Measurements from ENCODE around the gene MYO1C.

Gene MYO1C

DNA sequence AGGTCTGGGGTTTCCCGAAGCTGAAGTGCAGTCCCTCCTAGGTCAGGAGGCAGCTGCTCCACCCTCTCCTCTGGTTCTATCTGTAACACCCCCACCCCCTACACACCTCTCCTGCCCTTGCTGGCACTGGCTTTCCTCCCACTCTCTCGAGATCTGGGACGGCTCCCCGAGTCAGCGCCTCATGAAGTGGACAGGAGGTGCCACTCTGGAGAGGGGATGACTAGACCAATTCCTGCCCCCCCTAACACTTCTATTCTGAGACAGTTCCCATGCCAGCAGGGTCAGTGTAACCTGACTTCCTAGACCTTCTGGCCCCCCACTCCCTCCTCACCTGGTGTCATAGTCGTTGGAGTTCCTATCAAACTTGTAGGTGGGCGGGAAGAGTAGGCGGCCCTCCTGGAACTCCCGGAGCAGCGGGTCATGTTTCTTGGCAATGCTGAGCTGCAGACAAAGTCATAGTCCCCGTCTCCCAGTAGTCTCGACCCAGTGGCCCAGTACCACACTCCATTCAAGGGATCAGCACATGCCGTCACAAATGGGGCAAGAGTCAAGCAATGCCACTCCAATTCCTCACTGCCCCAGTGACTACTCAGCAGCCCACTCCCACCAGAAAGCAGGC, 14.3 kb upstream of the MYO1C start:
- DNase-seq (ENCODE audit: low read depth): no peak

DNA sequence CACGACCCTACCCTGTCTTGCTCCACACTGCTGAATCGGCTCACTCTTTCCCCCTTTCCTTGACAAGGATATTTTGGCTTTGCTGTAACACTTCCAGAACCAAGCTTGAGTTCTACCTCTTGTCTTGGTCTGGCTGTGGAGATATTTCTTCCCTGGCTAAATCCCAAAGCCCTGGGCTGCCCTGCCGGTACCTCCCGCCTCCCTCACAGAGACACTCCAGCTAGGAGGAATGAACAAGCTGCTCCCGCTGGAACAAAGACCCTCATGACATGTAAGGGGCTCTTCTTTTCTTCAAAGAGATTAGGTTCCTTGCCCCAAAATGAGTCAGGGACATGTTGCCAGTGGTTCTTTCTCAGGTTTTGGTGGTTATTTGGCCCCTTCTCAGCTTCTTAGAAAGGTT, 13.1 kb upstream of the MYO1C start:
- DNase-seq (ENCODE audit: low read depth): no peak

DNA sequence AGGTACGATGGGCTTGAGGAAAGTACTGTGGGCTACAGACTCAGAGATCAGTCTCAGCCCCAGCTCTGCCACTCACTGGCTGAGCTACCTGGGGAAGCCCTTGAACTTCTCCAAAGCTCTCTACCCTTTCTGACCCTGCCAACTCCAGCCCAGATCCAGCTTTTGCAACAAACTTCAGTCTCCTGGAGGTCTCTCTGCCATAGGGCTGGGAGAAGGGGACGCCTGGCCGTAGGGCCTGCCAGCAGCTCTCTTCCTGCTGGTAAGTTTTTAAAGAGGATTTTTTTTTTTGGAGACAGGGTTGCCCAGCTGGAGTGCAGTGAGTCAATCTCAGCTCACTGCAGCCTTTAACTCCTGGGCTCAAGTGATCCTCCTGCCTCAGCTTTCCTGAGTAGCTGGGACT, 12.4 kb upstream of the MYO1C start:
- no peak for DNase-seq (ENCODE audit: low read depth)

DNA sequence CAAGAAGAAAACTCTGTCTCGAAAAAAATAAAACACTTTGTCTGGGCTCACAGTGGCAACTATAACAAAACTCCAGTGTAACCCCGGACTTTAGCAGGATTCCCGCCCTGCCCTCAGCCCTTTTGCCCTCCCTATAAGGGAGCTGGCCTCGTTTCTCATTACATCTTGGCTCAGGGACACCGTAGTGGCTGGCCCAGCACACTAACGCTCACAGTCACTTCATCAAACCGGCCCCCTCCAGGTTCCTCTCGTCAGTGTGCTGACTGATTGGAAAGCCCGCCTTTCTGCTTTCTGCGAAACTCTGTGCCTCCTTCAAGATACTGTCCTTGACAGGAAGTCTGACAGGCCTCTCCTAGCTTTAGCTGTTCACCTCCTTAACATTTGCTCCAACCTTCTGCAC, 11.2 kb upstream of the MYO1C start:
- DNase-seq (ENCODE audit: low read depth): no peak

DNA sequence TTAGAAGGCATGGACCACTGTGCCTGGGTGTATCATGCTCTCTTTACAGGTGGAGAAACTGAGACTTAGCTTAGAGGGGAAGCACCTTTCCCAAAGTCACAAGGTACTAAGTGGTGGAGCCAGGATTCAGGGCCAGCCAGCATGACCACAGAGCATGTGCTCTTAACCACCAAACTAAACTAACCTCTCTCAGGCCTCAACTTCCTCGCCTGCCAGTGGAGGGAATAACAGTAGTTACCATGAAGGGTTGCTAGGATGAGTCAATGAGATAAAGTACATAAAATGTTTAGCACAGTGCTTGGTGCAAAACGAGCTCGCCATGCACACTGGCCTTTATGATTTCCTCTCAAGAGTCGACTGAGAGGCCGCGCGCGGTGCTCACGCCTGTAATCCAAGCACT, 6.4 kb upstream of the MYO1C start:
- peak; percentile 70 for DNase-seq (ENCODE audit: low read depth)

DNA sequence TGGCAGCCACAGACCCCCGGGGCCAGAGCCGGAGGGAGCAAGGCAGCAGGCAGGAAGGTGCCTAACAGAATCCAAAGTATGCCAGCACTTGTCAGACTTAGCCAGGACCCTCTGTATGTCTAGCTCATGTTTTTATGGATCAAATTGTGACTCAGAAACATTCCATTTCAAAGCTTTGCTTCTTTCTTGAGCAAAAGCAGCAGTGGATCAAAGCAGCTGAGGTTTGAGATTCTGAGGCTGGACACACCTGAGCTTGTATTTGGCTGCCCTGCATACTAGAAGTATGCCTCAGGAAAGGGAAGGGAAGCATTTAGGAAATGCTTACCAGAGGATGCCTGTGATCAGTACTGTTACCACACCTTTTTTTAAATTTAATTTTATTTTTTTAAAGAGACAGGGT, 5.7 kb upstream of the MYO1C start:
- DNase-seq (ENCODE audit: low read depth): peak; percentile 17

DNA sequence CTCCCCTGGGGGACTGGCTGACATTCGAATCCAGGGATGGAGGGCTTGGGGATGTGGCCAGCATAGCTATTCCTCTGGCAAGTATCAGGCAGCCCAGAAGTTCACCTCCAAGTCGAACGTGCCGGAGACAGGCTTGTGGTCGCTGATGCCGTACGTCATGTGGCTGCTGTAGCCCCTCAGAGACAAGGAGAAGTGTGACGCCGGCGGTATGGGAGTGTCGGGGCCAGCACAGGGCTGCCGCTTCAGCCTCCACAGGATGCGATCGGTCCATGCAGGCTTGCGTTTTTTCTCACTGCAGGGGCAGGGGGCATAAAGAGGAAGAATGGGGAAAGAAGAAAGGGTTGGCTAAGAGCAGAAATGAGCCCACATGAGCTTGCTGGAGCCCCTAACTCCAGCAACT, 5.3 kb upstream of the MYO1C start:
- DNase-seq (ENCODE audit: low read depth): no peak

DNA sequence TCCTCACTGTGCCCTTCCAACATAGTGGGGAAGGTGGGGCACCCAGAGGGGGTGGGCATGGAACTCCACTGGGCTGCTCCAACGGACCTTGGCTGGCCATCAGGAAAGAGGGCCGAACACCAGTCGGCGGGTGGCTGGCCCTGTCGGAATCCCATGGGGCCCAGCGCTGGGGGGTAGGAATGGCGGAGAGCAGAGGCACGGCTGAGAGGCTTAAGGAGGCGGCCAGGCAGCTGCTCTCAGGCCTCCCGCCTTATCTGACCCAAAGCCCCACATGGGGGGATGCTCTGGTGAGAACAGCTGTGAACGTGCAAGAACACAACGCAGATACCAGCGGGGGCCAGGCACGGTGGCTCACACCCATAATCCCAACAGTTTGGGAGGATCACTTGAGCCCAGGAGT, 4.4 kb upstream of the MYO1C start:
- DNase-seq (ENCODE audit: low read depth): no peak

DNA sequence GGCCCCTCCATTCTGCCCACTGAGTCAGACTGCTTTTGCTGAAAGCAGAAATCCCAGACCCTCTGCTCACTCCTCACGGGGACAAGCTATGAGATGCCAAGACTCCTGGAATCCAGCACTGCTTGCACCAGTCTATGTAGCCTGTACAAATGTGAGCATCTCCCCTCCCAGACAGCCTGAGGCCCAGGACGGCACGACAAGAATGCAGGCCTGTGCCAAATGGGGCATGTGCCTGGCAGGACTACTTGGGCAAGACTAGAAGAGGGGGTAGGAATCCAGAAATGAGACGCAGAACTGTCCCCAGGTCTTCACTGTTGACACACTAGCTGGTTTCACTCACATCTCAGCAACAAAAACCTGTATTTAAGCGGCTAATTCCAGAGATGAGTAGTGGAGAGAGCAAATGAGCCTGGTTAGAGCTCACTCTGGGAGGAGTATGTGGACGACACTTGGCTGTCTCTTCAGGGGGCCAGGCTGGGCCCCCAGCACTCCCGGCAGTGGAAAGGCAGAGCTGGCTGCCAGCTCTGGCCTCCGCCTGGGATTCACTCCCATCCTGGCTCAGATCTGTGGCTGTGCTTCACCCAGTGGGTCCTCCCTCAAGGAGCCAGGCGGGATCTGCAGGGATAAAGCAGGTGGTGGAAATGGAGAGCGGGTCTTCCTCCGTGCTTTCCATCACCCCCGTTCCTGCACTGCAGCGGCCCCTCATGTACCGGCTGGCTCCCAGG, 2.9 kb upstream of the MYO1C start:
- peak; percentile 72 for DNase-seq (ENCODE audit: low read depth)

DNA sequence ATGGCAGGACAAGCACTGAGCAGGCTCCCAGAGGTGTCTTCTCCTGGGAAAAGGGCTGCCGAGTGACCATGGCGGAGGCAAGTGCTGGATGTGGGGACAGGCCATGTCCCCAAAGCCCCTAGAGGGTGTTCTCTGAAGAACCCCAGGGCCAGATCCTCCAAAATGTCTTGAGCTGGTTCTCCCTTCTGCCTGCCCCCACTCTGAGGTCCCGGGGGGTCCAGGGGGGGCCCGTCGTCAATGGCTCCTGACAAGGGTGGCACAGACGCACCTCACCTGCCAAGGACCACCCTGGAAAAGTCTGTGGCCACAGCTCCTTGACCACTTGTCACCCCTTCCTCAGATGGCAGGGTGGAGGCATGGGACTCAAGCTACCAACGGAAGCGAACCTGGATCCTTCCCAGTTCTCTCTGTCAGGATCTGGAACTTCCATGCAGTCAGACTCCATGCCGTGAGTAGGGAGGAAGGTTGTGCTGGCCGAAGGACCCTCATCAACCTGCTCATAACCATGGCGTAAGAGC, 2.3 kb upstream of the MYO1C start:
- DNase-seq (ENCODE audit: low read depth): no peak

DNA sequence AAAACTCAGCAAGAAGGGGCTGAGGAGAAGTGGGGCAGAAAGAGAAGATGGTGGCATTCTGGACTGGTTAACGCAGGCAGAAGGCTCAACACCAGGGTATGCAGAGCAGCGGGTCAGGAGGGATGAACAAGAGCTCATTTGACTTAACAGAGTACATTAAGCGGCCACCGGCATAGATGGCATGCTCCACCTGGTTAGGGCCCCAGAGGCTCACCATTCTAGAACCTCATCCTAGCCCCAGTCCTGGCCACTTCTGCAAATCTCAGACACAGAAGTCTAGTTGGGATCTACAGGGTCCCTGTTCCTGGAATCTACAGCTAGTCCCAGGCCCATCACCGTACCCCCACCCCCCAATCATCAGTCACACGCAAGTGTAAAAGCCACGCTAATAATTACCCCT, 1.7 kb upstream of the MYO1C start:
- no peak for DNase-seq (ENCODE audit: low read depth)

DNA sequence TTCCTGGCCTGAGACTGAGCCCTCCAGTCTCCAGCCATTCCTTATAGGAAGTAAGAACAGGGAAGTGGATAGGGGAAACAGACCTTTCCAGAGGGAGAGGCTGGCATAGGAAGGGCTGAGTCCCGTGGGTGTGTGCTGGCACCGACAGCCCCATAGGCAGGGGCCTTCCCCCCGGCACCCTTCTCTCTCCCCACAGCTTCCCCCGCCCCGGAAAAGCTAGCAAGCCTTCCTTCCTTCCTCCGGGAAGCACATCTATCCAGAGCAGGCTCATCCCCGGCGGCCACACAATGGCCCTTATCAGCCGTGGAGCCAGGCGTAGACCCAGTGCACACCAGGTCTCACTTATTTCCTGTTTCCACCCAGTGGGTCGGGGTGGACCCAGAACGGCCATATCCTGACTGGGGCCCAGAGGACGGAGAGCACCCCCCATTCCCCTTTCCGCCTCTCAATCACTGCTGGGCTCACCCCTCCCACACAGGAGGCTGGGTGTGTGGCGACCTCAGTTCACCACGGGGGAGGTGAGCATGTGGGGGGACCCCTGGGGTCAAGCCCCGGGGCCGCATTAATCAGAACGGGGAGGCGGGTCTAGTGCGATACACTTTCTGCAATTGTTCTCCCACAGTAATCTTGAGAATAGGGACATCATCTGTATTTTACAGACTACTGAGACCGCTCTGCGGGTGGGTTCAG, 950 bp upstream of the MYO1C start:
- no peak for DNase-seq (ENCODE audit: low read depth)

DNA sequence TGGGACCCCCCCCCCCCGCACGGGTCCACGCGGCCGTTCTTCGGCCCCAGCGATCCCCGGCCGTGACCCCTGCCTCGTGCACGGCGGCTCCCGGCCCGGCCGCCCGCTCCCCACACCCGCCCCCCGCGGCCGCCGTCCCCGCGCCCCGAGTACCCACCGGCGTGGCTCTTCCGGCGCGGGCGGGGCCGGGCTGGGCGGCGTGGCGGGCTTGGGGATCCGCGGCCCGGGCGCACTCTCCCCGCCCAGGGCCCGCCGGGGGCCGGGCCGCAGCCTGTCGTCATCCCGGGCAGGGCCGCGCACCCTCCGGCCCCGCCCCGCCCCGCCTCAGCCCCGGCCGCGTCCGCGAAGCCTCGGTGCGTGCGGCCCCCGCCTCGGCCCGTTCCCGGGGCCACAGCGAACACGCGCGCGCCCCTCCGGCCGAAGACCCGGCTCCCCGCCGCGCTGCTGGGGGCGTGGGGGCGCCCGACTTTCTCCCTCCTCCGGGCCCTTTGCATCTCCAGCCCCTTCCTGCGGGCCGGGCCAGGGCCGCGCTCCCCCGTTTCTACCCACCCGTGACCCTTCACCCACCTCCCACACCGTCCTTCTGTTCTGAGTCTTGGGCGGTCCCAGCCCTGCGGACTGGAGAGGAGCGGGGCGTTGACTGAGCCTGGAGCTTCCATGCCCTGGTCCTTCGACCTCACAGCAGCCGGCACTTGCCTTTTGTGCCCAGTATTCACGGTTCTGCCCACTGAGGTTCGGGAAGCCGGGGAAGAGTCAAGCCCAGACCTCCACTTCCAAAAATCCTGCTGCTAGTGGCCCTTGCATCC, 840 bp downstream of the MYO1C start:
- DNase-seq (ENCODE audit: low read depth): peak; percentile 75

DNA sequence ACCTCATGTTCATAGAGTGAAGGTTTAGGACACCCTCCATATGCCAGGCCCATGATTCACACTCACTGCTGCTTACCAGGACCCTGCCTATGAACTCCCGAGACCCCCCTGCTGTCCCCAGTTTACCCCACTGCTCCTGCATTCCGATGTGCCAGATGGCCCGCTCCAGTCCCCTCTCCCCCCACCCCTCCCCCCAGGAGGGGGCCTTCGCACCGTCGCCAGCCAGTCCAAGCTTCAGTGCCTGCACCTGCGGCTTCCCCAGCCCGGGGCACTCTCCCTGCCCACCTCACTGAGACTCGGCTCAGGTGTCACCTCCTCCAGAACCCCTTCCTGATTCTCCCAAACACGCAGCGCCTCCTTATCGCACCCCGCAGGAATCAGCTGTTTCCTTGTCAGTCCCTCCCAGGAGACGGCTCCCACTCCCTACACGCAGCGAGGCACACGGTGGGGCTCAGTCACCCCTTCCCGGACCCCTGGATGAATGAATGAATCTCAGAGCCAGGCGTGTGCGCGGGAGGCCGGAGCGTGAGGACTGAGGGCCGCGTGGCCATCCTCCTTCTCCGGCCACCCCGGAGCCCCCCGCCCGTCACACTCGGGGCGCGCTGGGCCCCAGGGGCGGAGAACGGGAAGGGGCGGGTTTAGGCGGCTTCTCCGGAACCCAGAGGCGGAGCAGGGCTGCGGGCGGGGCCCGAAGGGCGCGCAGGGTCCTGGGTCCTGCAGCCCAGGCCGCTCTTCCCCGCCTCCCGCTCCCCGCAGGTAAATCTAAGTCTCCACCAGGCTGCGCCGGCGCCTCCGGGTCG, 1.6 kb downstream of the MYO1C start:
- peak; percentile 67 for DNase-seq (ENCODE audit: low read depth)

DNA sequence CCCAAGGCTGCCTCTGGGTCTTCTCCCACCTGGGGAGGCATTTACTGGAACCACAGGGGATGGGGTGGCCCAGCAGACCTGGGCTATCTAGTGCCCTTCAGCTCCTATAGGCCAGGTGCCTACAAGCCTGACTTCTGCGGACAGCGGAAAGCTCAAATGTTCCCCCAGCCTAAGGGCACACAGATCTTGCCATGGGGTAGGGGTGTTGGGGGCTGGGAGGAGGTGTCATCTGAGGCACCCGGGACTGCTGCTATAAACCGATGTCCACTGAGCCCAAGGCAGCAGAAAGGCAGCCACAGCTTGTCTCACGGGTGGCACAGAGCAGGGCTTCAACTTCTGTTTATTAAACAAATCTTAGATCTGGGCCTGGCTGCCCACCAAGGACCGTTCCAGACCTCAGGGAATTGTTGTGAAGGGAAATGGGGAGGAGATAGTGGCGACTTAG, 3.6 kb downstream of the MYO1C start:
- no peak for DNase-seq (ENCODE audit: low read depth)

DNA sequence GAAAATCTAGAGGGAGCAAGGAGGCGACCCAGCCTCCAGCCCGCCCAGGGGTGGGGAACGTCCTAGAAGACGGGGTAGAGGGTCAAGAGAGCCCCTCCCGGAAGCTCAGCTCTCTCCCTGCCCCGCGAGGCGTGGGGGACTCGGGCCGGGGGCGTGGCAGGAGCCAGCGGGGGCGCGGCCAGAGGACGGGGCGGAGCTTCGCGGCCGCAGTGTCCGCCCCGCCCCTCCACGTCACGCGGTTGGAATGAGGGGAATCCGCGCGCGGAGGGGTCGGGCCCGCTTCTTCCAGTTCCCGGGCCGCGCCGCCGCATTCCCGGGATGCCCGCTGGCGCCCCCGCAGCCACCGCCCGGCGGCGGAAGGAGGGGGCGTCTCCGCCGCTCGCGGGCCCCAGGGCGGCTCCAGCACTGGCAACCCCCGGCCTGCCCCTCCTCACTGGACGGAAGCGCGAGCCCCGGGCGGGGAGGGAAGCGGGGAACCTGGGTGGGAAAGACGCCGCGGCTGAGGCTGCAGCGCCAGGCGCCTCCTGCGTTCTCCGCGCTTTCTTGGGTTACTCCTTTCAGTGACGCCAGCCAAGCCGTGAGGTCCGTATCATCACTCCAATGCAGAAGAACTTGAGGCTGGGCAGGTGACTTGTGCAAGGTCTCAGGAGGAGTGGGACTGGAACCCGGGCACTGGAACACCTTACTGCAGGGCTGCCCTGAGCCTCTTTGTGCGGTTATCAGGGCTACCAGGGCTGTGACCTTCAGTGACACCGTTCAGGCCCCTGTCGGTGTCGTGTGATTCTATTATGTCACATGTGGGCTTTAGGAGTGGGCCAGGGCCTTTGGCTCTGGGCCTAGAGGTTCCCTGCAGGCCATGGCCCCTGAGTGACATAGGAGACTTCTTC, 4.3 kb downstream of the MYO1C start:
- peak; percentile 93 for DNase-seq (ENCODE audit: low read depth)

DNA sequence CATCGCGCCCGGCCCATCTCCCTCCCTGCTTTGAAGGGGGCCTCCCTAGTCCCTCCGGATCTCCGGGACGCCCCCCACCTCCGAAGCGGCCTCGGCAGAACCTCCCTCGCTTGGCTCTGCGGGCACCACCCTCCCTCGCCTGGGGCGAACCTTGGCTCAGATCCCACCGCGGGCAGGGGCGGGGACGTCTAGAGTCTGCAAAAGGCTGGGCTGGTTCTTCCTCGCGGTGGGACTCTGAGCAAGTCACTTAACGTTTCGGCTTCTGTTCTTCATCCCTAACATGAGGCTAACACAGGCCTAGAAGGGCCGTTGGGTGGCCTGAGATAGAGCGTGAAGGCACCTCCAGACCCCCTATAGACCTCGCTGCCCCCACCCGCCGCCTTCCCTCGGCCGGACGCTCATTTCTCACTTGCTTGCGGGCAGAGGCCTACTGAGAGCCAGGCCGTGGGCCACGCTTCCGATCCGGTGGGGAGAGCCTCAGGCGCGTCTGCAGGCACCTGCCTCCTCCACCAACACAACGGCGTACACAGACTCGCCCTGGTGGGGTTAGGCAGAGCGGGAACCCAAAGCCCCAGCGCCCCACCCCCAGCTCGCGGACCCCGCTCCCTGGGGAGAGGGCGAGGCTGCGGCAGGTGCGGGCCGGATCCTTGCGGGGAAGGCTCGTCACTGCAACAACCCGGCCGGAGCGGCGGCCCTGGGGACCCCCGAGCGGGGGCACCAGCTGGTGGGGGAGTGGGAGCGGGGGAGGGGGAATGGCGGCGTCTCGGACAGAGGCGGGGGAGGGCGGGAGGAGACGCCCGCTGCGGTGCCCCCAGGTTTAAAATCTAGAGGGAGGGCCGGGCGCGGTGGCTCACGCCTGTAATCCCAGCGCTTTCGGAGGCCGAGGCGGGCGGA, 5.4 kb downstream of the MYO1C start:
- peak; percentile 81 for DNase-seq (ENCODE audit: low read depth)

DNA sequence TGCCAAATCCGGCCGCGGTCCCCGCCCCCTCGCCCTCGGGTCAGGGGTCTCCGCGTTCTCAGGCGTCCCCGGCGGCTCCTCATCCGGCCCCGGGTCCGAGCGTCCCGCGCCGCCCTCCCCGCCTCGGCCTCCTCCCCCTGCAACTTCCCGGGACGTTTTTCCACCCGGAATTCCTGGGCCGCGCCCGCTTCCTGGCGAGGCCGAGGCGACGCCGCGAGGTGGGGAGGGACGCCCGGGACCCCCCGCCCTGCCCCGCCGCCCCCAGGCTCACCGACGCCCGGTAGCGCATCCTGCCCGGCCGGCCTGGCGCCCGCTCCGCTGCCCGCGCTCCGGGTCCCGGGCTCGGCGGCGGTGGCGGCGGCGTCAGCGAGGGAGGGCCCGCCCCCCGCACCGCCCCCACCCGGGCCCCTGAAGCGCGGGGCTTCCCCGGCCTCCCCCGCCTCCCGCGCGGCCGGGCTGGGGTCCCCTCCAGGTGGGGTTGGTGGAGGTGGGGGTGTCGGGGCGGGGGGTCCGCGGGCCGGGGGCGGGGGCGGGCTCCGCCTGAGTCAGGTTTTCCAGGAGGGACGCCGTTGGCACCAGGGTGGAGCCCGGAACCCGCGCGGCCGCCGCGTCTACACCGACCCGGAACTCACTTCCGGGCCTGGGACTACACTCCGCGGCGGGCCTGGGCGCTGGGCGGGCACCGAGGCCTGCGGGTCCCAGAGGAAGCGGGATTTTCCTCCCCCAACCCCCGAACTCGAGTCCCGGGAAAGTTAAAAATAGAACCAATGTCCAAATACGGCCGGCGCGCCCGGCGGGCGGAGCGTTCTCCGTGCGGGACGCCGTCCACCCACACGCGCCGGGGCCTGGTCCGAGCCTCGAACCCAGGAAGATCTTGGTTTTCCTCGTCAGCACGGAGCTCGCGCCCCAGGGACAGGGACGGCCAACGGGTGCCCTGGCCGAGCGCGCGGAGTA, 6.8 kb downstream of the MYO1C start:
- peak; percentile 88 for DNase-seq (ENCODE audit: low read depth)
